OCI-LY7 (cell line): ENCODE measurements around the gene FALEC.

Source experiments
- CTCF ChIP-seq: fragments of 200-600 bp; sonication (generic); conservative IDR thresholded peaks from 2 replicates; pipeline ENCODE4 v1.5.1; 2014; ENCODE audit warnings: mild to moderate bottlenecking, antibody characterized with exemption, low read length, moderate library complexity, mixed read lengths
- EZH2phosphoT487 ChIP-seq: fragments of 200-600 bp; sonication (generic); IDR thresholded peaks from 2 replicates; pipeline ENCODE4 v1.6.1; 2018; ENCODE audit warnings: low read depth, borderline replicate concordance, mild to moderate bottlenecking, mixed run types, antibody characterized with exemption, low read length, moderate library complexity, mixed read lengths

- TF ChIP-seq CTCF = no peak
- no peak for TF ChIP-seq EZH2phosphoT487
These were observed 60.2 kb downstream of the FALEC start for GRCh38 chr1:150575518-150576366.
